OCI-LY1 (cell line): ENCODE data around the gene CCNT2.

Experiments used
- H2AFZ ChIP-seq: fragments of 200-600 bp; sonication (generic), shearing (Covaris generic); 2 replicates; pipeline ENCODE4 v1.6.0; 2014; ENCODE audit warnings: antibody characterized with exemption, mild to moderate bottlenecking, low read length
- H3F3A ChIP-seq: fragments of 200-600 bp; sonication (generic), shearing (Covaris generic); 2 replicates; pipeline ENCODE4 v1.6.0; 2014; ENCODE audit warnings: mild to moderate bottlenecking, antibody characterized with exemption, low read length, moderate library complexity; ENCODE audit not compliant: insufficient read depth
- H3K27ac ChIP-seq: fragments of 200-600 bp; sonication (generic); 2 replicates; pipeline ENCODE4 v1.5.1; 2014; ENCODE audit warnings: low read length, mixed run types, mild to moderate bottlenecking, low read depth; ENCODE audit not compliant: poor library complexity, severe bottlenecking
- H3K27me3 ChIP-seq: fragments of 200-600 bp; sonication (generic); 2 replicates; pipeline ENCODE4 v1.6.0; 2014; ENCODE audit warnings: antibody characterized with exemption, mild to moderate bottlenecking, low read length, moderate library complexity; ENCODE audit not compliant: insufficient read depth
- H3K36me3 ChIP-seq: fragments of 200-600 bp; sonication (generic); 2 replicates; pipeline ENCODE4 v1.6.1; 2014; ENCODE audit warnings: mild to moderate bottlenecking, antibody characterized with exemption, low read length, moderate library complexity, mixed read lengths; ENCODE audit not compliant: insufficient read depth
- H3K4me1 ChIP-seq: fragments of 200-600 bp; sonication (generic); 2 replicates; pipeline ENCODE4 v1.5.1; 2014; ENCODE audit warnings: mild to moderate bottlenecking, low read length, moderate library complexity; ENCODE audit not compliant: insufficient read depth, severe bottlenecking
- H3K4me2 ChIP-seq: fragments of 200-600 bp; sonication (generic), shearing (Covaris generic); 2 replicates; pipeline ENCODE4 v1.6.1; 2014; ENCODE audit warnings: low read length
- H3K4me3 ChIP-seq: fragments of 200-600 bp; sonication (generic); 2 replicates; pipeline ENCODE4 v1.5.1; 2014; ENCODE audit warnings: low read length, low read depth, mild to moderate bottlenecking, mixed read lengths; ENCODE audit not compliant: poor library complexity, severe bottlenecking
- H3K79me2 ChIP-seq: fragments of 200-600 bp; shearing (Covaris generic); 2 replicates; pipeline ENCODE4 v1.6.1; 2016; ENCODE audit warnings: mixed run types, low read length, mixed read lengths; ENCODE audit not compliant: insufficient read depth
- H3K9ac ChIP-seq: fragments of 200-600 bp; sonication (generic), shearing (Covaris generic); 2 replicates; pipeline ENCODE4 v1.6.1; 2014; ENCODE audit warnings: mild to moderate bottlenecking, low read length, mixed read lengths
- H3K9me2 ChIP-seq: fragments of 200-600 bp; sonication (generic), shearing (Covaris generic); 2 replicates; pipeline ENCODE4 v1.6.1; 2014; ENCODE audit warnings: low read depth, mild to moderate bottlenecking, low read length, mixed read lengths
- H3K9me3 ChIP-seq: fragments of 200-600 bp; shearing (Covaris generic); 2 replicates; pipeline ENCODE4 v1.6.1; 2014; ENCODE audit warnings: low read length, mixed read lengths
- H4K20me1 ChIP-seq: fragments of 200-600 bp; sonication (generic), shearing (Covaris generic); 2 replicates; pipeline ENCODE4 v1.6.0; 2016; ENCODE audit warnings: mild to moderate bottlenecking, low read length; ENCODE audit not compliant: insufficient read depth
- EZH2 ChIP-seq: fragments of 200-600 bp; sonication (generic), shearing (Covaris generic); IDR thresholded peaks from 2 replicates; pipeline ENCODE4 v1.8.0; 2017; ENCODE audit warnings: borderline replicate concordance, mixed run types, mild to moderate bottlenecking, antibody characterized with exemption, low read length, moderate library complexity, mixed read lengths
- TF ChIP-seq, protein P1 (sequence below): fragments of 200-600 bp; sonication (generic), shearing (Covaris generic); IDR thresholded peaks from 2 replicates; pipeline ENCODE4 v1.5.1; 2017; ENCODE audit warnings: mild to moderate bottlenecking, antibody characterized with exemption, low read length, moderate library complexity, mixed read lengths

CCNT2 gene

DNA sequence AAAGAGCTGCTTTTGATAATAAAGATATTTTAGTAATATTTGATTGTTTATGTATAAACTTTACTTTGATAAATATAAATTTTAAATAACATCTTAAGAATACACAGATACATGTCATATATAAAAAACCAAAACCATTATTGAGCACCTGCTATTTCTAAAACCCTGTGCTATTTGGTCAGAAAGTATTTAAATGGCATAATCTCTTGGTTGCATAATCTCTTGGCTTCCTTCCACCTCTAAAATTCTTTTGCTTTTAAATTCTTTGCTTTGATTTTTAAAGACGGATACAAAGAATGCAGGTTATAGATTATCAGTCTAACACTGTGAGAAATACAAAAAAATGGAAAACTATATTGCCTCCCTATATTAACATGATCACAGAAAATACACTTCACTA lies 43.3 kb upstream of the CCNT2 start:
- H3K9ac ChIP-seq = no peak overlapping the region
- no peak for TF ChIP-seq EZH2
- TF ChIP-seq, protein P1, sequence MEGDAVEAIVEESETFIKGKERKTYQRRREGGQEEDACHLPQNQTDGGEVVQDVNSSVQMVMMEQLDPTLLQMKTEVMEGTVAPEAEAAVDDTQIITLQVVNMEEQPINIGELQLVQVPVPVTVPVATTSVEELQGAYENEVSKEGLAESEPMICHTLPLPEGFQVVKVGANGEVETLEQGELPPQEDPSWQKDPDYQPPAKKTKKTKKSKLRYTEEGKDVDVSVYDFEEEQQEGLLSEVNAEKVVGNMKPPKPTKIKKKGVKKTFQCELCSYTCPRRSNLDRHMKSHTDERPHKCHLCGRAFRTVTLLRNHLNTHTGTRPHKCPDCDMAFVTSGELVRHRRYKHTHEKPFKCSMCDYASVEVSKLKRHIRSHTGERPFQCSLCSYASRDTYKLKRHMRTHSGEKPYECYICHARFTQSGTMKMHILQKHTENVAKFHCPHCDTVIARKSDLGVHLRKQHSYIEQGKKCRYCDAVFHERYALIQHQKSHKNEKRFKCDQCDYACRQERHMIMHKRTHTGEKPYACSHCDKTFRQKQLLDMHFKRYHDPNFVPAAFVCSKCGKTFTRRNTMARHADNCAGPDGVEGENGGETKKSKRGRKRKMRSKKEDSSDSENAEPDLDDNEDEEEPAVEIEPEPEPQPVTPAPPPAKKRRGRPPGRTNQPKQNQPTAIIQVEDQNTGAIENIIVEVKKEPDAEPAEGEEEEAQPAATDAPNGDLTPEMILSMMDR = no peak
- H3K9me2 ChIP-seq = no peaks in the 10 kb centered on the region
- H3K27ac ChIP-seq = no peak overlapping the region
- no peak overlapping the region for H2AFZ ChIP-seq
- H3K36me3 ChIP-seq = no peaks in the 10 kb centered on the region
- H3K4me2 ChIP-seq = no peak overlapping the region
- no peaks in the 10 kb centered on the region for H3K9me3 ChIP-seq
- no peaks in the 10 kb centered on the region for H3K4me1 ChIP-seq
- no peaks in the 10 kb centered on the region for H3K79me2 ChIP-seq
- no peak overlapping the region for H3K4me3 ChIP-seq
- no peaks in the 10 kb centered on the region for H3F3A ChIP-seq
- no peaks in the 10 kb centered on the region for H3K27me3 ChIP-seq
- no peaks in the 10 kb centered on the region for H4K20me1 ChIP-seq

DNA sequence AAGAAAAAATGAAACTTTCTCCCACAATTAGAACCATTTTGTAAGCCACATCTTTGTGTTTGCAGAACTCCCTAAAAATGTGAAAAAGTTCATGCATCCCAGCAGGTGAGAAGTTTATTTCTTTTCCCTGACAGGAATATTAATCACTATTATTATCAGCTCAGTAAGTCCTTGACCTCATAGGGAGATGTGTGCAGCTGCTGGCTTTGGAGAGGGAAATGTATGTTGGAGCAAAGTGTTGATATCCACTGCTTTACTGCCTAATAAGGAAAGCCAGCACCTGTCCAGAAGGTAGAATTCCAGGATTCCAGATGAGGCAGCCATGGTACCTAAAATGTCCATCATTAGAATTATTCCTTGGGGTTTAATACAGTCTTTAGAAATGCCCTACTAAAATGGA lies 35.8 kb upstream of the CCNT2 start:
- Histone ChIP-seq H2AFZ (no peak overlapping the region), H3K9me2 (no peaks in the 10 kb centered on the region), H3K9me3 (no peaks in the 10 kb centered on the region), H3K4me3 (no peak overlapping the region), H3K27ac (no peak overlapping the region), H3F3A (no peaks in the 10 kb centered on the region), H3K79me2 (no peaks in the 10 kb centered on the region), H3K36me3 (no peaks in the 10 kb centered on the region), H3K4me2 (no peak overlapping the region), H3K9ac (no peak overlapping the region), H3K27me3 (no peaks in the 10 kb centered on the region), H4K20me1 (no peaks in the 10 kb centered on the region), H3K4me1 (no peaks in the 10 kb centered on the region)
- no peak for TF ChIP-seq EZH2
- TF ChIP-seq, protein P1 = no peak

DNA sequence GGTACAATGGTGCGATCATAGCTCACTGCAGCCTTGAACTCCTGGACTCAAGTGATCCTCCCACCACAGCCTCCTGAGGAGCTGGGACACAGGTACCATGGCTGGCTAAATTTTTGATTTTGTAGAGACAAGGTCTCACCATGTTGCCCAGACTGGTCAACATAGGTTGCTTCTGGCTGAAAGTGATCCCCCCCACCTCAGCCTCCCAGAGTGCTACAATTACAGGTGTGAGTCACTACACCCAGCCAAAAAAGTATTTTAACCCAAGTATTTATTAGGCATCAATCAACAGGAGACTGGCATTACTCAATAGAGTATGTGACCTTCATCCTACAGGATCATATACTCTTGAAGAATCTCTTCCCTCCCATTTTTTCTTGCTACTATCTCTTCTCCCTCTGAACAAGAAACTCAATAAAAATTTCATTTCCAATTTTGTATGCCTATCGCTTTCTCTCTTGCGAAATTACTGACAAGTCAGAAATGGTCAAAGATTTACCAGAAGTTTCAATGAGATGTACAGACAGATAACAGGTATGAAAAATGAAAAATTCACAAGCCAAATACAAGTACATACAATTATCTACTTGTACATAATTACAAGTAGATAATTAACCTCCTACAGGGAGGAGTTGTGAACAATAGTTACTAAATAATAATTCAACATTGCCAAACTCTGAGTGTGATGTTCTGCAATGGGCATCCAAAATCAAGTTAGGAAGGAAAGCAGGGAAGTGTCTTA lies 34.9 kb upstream of the CCNT2 start:
- H3K4me2 ChIP-seq = no peak overlapping the region
- H3K9me3 ChIP-seq = no peaks in the 10 kb centered on the region
- no peaks in the 10 kb centered on the region for H4K20me1 ChIP-seq
- TF ChIP-seq EZH2 = no peak
- TF ChIP-seq, protein P1 = no peak
- no peaks in the 10 kb centered on the region for H3K36me3 ChIP-seq
- H3K9ac ChIP-seq = no peak overlapping the region
- H3K4me3 ChIP-seq = no peak overlapping the region
- H3K27ac ChIP-seq = no peak overlapping the region
- no peaks in the 10 kb centered on the region for H3K79me2 ChIP-seq
- no peaks in the 10 kb centered on the region for H3K4me1 ChIP-seq
- no peak overlapping the region for H2AFZ ChIP-seq
- H3K9me2 ChIP-seq = no peaks in the 10 kb centered on the region
- no peaks in the 10 kb centered on the region for H3K27me3 ChIP-seq
- H3F3A ChIP-seq = no peaks in the 10 kb centered on the region
